ENCODE results near the gene POLRMT. TPM values are rescaled to one million over a fixed set of nuclear protein-coding genes. Genes with fewer than 3 reads are reported as not detected.

The POLRMT gene
- total and polyA plus RNA-seq, 8 donors = 28.5 to 44.7 (median 39.7) TPM

DNA sequence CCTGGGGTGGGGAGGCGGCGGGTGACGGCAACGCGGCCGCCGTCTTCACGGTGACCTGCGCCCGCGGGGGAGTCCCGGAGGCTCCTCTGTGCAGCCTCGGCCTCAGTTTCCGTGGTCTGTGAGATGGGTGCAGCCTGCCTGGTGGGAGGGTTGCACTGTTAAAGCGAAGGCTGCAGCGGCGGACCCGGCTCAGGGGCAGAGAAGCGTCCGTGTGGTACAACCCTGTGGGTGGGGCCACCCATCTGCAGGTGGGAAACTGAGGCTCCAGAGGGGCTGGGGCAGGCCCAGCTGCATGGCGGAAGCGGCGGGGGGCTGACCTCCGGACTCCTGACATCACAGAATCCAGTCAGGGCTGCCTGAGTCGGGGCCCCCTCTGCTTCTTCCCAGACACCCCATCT lies 6.8 kb upstream of the POLRMT start:
- DNase-seq = no peak
- intact Hi-C loops (cut with DNase I) = no loop called here
- H3K9me3 ChIP-seq = no peaks in the 10 kb centered on the region
- no peak for ATAC-seq
- H3K4me3 ChIP-seq = peak overlapping the region; percentile 17 to 34
- peaks cover 0 to 19% of the 10 kb centered on the region in 2 donors for H3K36me3 ChIP-seq
- H3K27me3 ChIP-seq = peaks cover 0 to 21% of the 10 kb centered on the region in 2 donors
- H3K27ac ChIP-seq = no peak overlapping the region
- H3K4me1 ChIP-seq = peaks cover 7 to 16% of the 10 kb centered on the region in 2 donors
- TF ChIP-seq, protein P1, sequence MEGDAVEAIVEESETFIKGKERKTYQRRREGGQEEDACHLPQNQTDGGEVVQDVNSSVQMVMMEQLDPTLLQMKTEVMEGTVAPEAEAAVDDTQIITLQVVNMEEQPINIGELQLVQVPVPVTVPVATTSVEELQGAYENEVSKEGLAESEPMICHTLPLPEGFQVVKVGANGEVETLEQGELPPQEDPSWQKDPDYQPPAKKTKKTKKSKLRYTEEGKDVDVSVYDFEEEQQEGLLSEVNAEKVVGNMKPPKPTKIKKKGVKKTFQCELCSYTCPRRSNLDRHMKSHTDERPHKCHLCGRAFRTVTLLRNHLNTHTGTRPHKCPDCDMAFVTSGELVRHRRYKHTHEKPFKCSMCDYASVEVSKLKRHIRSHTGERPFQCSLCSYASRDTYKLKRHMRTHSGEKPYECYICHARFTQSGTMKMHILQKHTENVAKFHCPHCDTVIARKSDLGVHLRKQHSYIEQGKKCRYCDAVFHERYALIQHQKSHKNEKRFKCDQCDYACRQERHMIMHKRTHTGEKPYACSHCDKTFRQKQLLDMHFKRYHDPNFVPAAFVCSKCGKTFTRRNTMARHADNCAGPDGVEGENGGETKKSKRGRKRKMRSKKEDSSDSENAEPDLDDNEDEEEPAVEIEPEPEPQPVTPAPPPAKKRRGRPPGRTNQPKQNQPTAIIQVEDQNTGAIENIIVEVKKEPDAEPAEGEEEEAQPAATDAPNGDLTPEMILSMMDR (IDR thresholded peaks at IDR 0.05) = no peak

DNA sequence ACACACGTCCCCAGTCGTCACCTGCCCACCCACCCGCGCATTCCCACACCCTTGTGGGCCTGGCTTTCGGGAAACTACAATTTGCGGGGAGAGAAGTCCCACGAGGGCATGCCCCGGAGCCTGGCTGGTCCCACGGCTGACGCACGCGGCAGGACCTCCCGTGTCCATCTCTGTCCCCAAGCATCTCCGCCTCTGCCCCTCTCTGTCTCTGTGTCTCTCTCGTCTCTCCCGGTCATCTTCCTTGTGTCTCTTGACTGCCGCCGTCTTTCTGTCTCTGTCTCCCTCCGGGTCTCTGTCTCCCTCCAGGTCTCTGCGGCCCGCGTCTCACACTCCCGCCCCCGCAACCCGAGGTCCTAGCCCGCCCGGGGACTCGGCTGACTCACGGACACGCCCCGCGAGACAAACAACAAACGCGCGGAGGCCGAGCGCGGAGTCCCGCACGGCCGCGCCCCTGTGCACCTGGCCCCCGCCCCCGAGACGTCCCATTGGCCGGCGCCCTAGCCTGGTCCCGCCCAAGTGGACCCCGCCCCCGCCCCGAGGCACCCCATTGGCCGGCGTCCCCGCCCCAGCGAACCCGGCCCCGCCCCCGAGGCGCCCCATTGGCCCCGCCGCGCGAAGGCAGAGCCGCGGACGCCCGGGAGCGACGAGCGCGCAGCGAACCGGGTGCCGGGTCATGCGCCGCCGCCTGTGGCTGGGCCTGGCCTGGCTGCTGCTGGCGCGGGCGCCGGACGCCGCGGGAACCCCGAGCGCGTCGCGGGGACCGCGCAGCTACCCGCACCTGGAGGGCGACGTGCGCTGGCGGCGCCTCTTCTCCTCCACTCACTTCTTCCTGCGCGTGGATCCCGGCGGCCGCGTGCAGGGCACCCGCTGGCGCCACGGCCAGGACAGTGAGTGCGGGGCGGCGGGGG lies 6.2 kb upstream of the POLRMT start, which contains the start of gene FGF22:
TSS of gene FGF22 (plus strand) at position 627 of the 908 bp plus-strand sequence. CDS start at position 674, 47 bp downstream.
- Histone ChIP-seq H3K27me3 (peaks cover 0 to 21% of the 10 kb centered on the region in 2 donors), H3K9me3 (no peaks in the 10 kb centered on the region), H3K4me3 (peak within 1 kb of the TSS; percentile 18 to 34), H3K27ac (no peak within 1 kb of the TSS), H3K36me3 (peaks cover 0 to 12% of the 10 kb centered on the region in 2 donors), H3K4me1 (peaks cover 8 to 18% of the 10 kb centered on the region in 2 donors)
- TF ChIP-seq, protein P1 (IDR thresholded peaks at IDR 0.05) = no peak
- intact Hi-C loops (cut with DNase I) = no loop called here
- DNase-seq (peak; percentile 62 to 95 (median 88)), ATAC-seq (peak; percentile 96)

DNA sequence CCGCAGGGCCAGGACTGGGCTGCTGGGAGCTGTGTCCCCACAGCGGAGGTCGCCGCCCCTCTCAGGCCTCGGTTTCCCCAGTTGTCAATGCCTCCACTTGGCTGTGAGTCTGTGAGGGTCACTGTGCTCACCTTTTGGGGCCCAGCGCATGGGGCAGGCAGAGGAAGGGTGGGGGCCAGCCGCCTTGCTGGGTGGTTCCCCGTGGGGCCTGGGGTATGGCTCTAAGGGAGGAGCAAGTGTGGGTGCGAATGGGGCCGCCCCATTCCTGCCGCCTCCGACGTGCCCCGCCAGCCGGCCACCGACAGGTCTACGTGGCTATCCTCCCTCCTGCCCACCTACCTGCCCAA lies 5.5 kb upstream of the POLRMT start:
- intact Hi-C loops (cut with DNase I) = no loop called here
- H3K27me3 ChIP-seq = peaks cover 0 to 21% of the 10 kb centered on the region in 2 donors
- no peak overlapping the region for H3K27ac ChIP-seq
- H3K4me3 ChIP-seq = peak overlapping the region; percentile 18 to 34
- DNase-seq (no peak), ATAC-seq (no peak)
- H3K9me3 ChIP-seq = no peaks in the 10 kb centered on the region
- H3K36me3 ChIP-seq = peaks cover 0 to 6% of the 10 kb centered on the region in 2 donors
- TF ChIP-seq, protein P1 (IDR thresholded peaks at IDR 0.05) = no peak
- peaks cover 14 to 24% of the 10 kb centered on the region in 2 donors for H3K4me1 ChIP-seq

- Histone ChIP-seq H3K27ac (no peak overlapping the region), H3K27me3 (peaks cover 0 to 17% of the 10 kb centered on the region in 2 donors), H3K4me3 (no peak overlapping the region), H3K4me1 (peaks cover 20 to 40% of the 10 kb centered on the region in 2 donors), H3K36me3 (peaks cover 0 to 8% of the 10 kb centered on the region in 2 donors), H3K9me3 (no peaks in the 10 kb centered on the region)
- DNase-seq = no peak
- ATAC-seq = no peak
- TF ChIP-seq, protein P1 (IDR thresholded peaks at IDR 0.05) = no peak
- intact Hi-C loops (cut with DNase I) = no loop called here
Observed at GRCh38 chr19:634975-635652, 1.8 kb upstream of the POLRMT start.

Data from left lung (tissue), 10 donors.